Vagina (tissue), 2 donors: ENCODE measurements around the gene CKLF.

ENCODE experiments used
- POLR2A ChIP-seq, 2 donors: fragments of 450-650 bp; IDR thresholded peaks; one replicate each; pipeline ENCODE4 v1.6.1; 2017; ENCODE audit warnings: antibody characterized with exemption in 2 of 2, mild to moderate bottlenecking in 2 of 2, moderate library complexity in 2 of 2
- POLR2AphosphoS5 ChIP-seq, 2 donors: sonication (generic); formaldehyde crosslinking; IDR thresholded peaks; one replicate each; pipeline ENCODE4 v1.9.0; 2017; ENCODE audit warnings: antibody characterized with exemption in 2 of 2, mild to moderate bottlenecking in 2 of 2, low read depth in 1 of 2; ENCODE audit not compliant: insufficient read depth in 1 of 2
- TF ChIP-seq, protein P1 (sequence below), 3 experiments: fragments of 450-650 bp in 2 of 3; fragments of 200-600 bp in 1 of 3; sonication (generic) in 1 of 3; IDR thresholded peaks; one replicate each; pipeline ENCODE4 v1.5.1; 2017 to 2019; ENCODE audit warnings: antibody characterized with exemption in 3 of 3, mild to moderate bottlenecking in 2 of 3, moderate library complexity in 2 of 3

DNA sequence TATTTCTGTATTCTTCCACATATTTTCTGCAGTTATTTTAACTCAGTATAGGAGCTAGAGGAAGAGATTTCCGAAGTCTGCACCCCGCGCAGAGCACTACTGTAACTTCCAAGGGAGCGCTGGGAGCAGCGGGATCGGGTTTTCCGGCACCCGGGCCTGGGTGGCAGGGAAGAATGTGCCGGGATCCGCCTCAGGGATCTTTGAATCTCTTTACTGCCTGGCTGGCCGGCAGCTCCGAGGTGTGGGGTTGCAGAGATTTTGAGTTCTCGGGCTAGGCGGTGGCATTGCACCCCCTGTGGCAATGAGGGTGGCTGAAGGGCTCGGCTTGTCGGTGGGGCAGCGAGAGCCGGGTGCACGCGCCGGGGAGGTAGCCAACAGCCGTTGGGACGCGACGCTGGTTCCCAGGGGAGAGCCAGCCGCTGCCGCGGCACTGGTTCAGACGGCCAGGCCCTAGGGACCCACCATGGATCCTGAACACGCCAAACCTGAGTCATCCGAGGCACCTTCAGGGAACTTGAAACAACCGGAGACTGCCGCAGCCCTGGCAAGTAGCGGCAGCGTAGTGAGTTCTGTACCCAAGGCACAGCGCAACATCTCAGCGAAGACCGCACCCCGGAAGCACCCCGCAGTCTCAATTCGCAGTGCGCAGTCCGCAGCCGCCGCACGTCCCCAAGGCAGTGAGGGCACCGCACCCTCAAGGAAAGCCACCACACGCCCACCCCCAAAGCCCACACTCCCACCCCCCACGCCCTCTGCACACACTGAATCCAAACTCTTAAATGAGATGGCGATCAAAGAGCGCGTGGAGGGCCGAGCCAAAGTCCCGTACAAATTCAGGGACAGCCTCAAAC lies 13.9 kb downstream of the CKLF start, which contains the start of gene CMTM1:
- TF ChIP-seq, protein P1, sequence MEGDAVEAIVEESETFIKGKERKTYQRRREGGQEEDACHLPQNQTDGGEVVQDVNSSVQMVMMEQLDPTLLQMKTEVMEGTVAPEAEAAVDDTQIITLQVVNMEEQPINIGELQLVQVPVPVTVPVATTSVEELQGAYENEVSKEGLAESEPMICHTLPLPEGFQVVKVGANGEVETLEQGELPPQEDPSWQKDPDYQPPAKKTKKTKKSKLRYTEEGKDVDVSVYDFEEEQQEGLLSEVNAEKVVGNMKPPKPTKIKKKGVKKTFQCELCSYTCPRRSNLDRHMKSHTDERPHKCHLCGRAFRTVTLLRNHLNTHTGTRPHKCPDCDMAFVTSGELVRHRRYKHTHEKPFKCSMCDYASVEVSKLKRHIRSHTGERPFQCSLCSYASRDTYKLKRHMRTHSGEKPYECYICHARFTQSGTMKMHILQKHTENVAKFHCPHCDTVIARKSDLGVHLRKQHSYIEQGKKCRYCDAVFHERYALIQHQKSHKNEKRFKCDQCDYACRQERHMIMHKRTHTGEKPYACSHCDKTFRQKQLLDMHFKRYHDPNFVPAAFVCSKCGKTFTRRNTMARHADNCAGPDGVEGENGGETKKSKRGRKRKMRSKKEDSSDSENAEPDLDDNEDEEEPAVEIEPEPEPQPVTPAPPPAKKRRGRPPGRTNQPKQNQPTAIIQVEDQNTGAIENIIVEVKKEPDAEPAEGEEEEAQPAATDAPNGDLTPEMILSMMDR (IDR thresholded peaks at IDR 0.05) = no peak
- TF ChIP-seq POLR2A (IDR thresholded peaks at IDR 0.05) (no peak), POLR2AphosphoS5 (IDR thresholded peaks at IDR 0.05; ENCODE audit: insufficient read depth in 1 of 2, low read depth in 1 of 2) (no peak)
